Brain microvascular endothelial cell (primary cell): ENCODE results near the gene PFN1.

ENCODE experiments used
- DNase-seq: peaks from one replicate; pipeline ENCODE4 v3.0.0-alpha.2; 2020
- H3K27ac ChIP-seq: fragments of 250-450 bp; sonication (Bioruptor Pico); 2 replicates; pipeline ENCODE4 v1.5.1; 2020; ENCODE audit warnings: mild to moderate bottlenecking, moderate library complexity
- H3K27me3 ChIP-seq: fragments of 250-450 bp; sonication (Bioruptor Pico); replicated peaks from 2 replicates; pipeline ENCODE4 v1.5.1; 2020; ENCODE audit warnings: mild to moderate bottlenecking
- H3K36me3 ChIP-seq: fragments of 250-450 bp; sonication (Bioruptor Pico); replicated peaks from 2 replicates; pipeline ENCODE4 v1.5.1; 2020; ENCODE audit warnings: mild to moderate bottlenecking
- H3K4me3 ChIP-seq: 2 replicates; pipeline ENCODE4 v1.5.1; 2011; ENCODE audit warnings: low read depth, mild to moderate bottlenecking, control low read depth, low read length, moderate library complexity
- CTCF ChIP-seq: IDR thresholded peaks from 2 replicates; pipeline ENCODE4 v1.5.1; 2011; ENCODE audit warnings: low read depth, mild to moderate bottlenecking, moderate library complexity, low read length, control low read depth, inconsistent platforms; ENCODE audit errors: missing control alignments
- in situ Hi-C: cut with HindIII; loops from 2 replicates; pipeline ENCODE4 v1.10.0; 2017; ENCODE audit warnings: low sequenced_read_pairs, low pct_ligation_motif_present

Gene PFN1

GRCh38 chr17:4945944-4946280, 2.4 kb downstream of the PFN1 start:
- Histone ChIP-seq H3K27ac (peak overlapping the region; percentile 87), H3K4me3 (peak overlapping the region; percentile 99), H3K27me3 (no peaks in the 10 kb centered on the region), H3K36me3 (peaks cover 57% of the 10 kb centered on the region)
- in situ Hi-C loops = no loop called here
- no peak for DNase-seq
- no peak for TF ChIP-seq CTCF

GRCh38 chr17:4945176-4945943, 3.0 kb downstream of the PFN1 start:
- peak overlapping the region; percentile 99 for H3K4me3 ChIP-seq
- DNase-seq = peak; percentile 90
- no peaks in the 10 kb centered on the region for H3K27me3 ChIP-seq
- in situ Hi-C loops = no loop called here
- no peak for TF ChIP-seq CTCF
- H3K27ac ChIP-seq = peak overlapping the region; percentile 87
- peaks cover 57% of the 10 kb centered on the region for H3K36me3 ChIP-seq

- Histone ChIP-seq H3K27me3 (no peaks in the 10 kb centered on the region), H3K36me3 (peaks cover 57% of the 10 kb centered on the region), H3K4me3 (peak overlapping the region; percentile 17), H3K27ac (peak overlapping the region; percentile 87)
- TF ChIP-seq CTCF = no peak
- no peak for DNase-seq
- in situ Hi-C loops = no loop called here
Measured at GRCh38 chr17:4944554-4945175, 3.7 kb downstream of the PFN1 start.

DNA sequence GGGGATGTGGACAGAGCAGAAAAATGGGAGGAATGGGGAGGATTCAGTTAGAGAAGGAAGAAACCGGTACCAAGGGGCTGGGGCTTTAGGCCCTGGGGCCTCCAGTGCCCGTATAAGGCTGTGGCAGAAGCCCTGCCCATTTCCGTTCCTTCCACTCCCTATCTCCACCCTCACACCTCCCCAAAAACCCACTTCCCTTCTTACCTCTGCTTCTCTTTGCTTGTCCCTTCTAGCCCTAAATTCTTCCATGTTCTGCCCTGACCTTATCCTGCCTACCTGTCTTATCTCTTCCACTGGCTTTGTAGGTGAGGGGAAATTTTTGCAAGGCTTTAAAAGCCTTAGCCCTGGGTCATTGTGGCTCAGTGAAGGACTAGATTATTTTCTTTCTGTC, 4.2 kb downstream of the PFN1 start:
- Histone ChIP-seq H3K27ac (peak overlapping the region; percentile 87), H3K4me3 (no peak overlapping the region), H3K27me3 (no peaks in the 10 kb centered on the region), H3K36me3 (peaks cover 57% of the 10 kb centered on the region)
- in situ Hi-C loops = no loop called here
- DNase-seq = no peak
- TF ChIP-seq CTCF = no peak

- Histone ChIP-seq H3K27me3 (no peaks in the 10 kb centered on the region), H3K4me3 (no peak overlapping the region), H3K36me3 (peaks cover 59% of the 10 kb centered on the region), H3K27ac (peak overlapping the region; percentile 87)
- in situ Hi-C loops = no loop called here
- no peak for TF ChIP-seq CTCF
- no peak for DNase-seq
Measured at GRCh38 chr17:4942760-4943508, 5.4 kb downstream of the PFN1 start.
